Breast epithelium (tissue), 4 donors: ENCODE results near the gene VCL. TPM values are rescaled to one million over a fixed set of nuclear protein-coding genes. Genes with fewer than 3 reads are reported as not detected.
A peak's percentile ranks its signal among the peaks of the same experiment; 100 is the strongest.
"Not testable (repeated sequence)": the region's sequence is repeated elsewhere in the genome, so short reads cannot be mapped to it uniquely, and the experiment has no call there.

Experiments
- DNase-seq, 2 donors: peaks; one replicate each; pipeline ENCODE4 v3.0.0-alpha.2; 2019; ENCODE audit warnings: low spot score in 2 of 2
- H3K27ac ChIP-seq, 2 donors: fragments of 200-600 bp; sonication (generic) in 1 of 2; one replicate each; pipeline ENCODE4 v1.5.1; 2016 to 2019; ENCODE audit warnings: mild to moderate bottlenecking in 1 of 2
- H3K27me3 ChIP-seq, 2 donors: fragments of 200-600 bp; sonication (generic) in 1 of 2; one replicate each; pipeline versions ENCODE4 v1.5.1 to v1.6.0; 2017 to 2019; ENCODE audit warnings: control low read depth in 1 of 2, mild to moderate bottlenecking in 1 of 2
- H3K36me3 ChIP-seq: fragments of 200-600 bp; one replicate; pipeline ENCODE4 v1.5.1; 2019
- H3K4me1 ChIP-seq, 2 donors: fragments of 200-600 bp; sonication (generic); one replicate each; pipeline ENCODE4 v1.5.1; 2016 to 2019; ENCODE audit warnings: control low read depth in 1 of 2
- H3K4me3 ChIP-seq, 3 donors: fragments of 200-600 bp; sonication (generic); 1 replicate in 2 of 3; 2 replicates in 1 of 3; pipeline ENCODE4 v1.5.1; 2016 to 2019; ENCODE audit warnings: mild to moderate bottlenecking in 3 of 3, moderate library complexity in 2 of 3
- H3K9me3 ChIP-seq, 2 donors: fragments of 200-600 bp; sonication (generic) in 1 of 2; one replicate each; pipeline ENCODE4 v1.5.1; 2016 to 2019; ENCODE audit warnings: control low read depth in 1 of 2
- POLR2A ChIP-seq: fragments of 450-650 bp; IDR thresholded peaks from one replicate; pipeline ENCODE4 v1.6.1; 2016; ENCODE audit warnings: antibody characterized with exemption, mild to moderate bottlenecking, moderate library complexity
- POLR2AphosphoS5 ChIP-seq, 3 donors: sonication (generic); formaldehyde crosslinking; IDR thresholded peaks; one replicate each; pipeline ENCODE4 v1.6.1; 2017; ENCODE audit warnings: antibody characterized with exemption in 3 of 3
- intact Hi-C: fragments of 100-400 bp; cut with DNase I; formaldehyde crosslinking; loops from one replicate; pipeline ENCODE4 v1.15.1; 2023; ENCODE audit warnings: low total_unique reads
- total RNA-seq, 3 donors: library from RNA; depleted of rRNA; stranded (reverse); fragments of >200 nt; gene quantifications; one replicate each; pipeline ENCODE4 v1.1.0, GENCODE V29; 2016
- TF ChIP-seq, protein P1 (sequence below), 3 donors: fragments of 450-650 bp; IDR thresholded peaks; one replicate each; pipeline ENCODE4 v1.5.1; 2016 to 2017; ENCODE audit warnings: antibody characterized with exemption in 3 of 3, mild to moderate bottlenecking in 3 of 3, moderate library complexity in 3 of 3

Gene VCL
- total RNA-seq, 3 donors from 2014 or later = 73.1 to 95.0 (median 77.6) TPM

DNA sequence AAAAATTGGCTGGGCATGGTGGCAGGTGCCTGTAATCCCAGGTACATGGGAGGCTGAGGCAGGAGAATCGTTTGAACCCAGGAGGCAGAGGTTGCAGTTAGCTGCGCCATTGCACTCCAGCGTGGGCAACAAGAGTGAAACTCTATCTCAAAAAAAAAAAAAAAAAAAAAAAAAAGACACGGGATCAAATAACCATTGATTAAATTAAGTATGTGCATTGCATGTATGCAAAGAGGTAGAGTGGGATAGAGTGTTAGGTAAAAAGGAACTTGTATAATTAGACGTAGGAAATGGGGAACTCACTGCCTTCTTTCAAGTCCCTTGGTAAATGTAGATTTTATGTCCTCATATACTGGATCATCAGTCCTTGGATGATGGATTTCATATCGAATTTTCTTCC lies 13.1 kb downstream of the VCL start:
- no peak overlapping the region for H3K4me3 ChIP-seq
- H3K36me3 ChIP-seq = no peaks in the 10 kb centered on the region
- DNase-seq = no peak
- intact Hi-C loops = no loop called here
- no peaks in the 10 kb centered on the region for H3K27me3 ChIP-seq
- H3K4me1 ChIP-seq = no peaks in the 10 kb centered on the region
- TF ChIP-seq, protein P1, sequence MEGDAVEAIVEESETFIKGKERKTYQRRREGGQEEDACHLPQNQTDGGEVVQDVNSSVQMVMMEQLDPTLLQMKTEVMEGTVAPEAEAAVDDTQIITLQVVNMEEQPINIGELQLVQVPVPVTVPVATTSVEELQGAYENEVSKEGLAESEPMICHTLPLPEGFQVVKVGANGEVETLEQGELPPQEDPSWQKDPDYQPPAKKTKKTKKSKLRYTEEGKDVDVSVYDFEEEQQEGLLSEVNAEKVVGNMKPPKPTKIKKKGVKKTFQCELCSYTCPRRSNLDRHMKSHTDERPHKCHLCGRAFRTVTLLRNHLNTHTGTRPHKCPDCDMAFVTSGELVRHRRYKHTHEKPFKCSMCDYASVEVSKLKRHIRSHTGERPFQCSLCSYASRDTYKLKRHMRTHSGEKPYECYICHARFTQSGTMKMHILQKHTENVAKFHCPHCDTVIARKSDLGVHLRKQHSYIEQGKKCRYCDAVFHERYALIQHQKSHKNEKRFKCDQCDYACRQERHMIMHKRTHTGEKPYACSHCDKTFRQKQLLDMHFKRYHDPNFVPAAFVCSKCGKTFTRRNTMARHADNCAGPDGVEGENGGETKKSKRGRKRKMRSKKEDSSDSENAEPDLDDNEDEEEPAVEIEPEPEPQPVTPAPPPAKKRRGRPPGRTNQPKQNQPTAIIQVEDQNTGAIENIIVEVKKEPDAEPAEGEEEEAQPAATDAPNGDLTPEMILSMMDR (IDR thresholded peaks at IDR 0.05) = no peak
- no peak for TF ChIP-seq POLR2A
- TF ChIP-seq POLR2AphosphoS5 (IDR thresholded peaks at IDR 0.05) = no peak
- no peaks in the 10 kb centered on the region for H3K9me3 ChIP-seq
- H3K27ac ChIP-seq = no peak overlapping the region

DNA sequence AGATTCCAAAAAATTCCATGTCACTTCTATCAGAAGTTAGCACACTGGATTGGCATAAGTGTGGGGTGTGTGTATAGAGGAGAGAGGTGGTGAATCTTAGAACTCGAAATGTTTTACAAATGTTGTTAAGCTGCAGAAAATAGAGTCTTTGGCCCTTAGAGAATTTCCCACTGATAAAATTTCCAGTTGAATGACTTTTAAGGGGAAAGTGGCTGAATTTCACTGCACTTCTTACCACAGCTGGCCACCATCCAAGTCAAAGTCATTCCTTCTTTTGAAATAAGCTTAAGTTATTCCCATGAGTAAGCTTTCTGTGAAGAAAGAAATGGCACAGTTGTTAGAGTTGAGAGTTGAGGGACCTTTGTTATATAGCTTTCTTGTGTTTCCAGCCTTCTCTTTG lies 13.9 kb downstream of the VCL start:
- no peaks in the 10 kb centered on the region for H3K4me1 ChIP-seq
- no peaks in the 10 kb centered on the region for H3K27me3 ChIP-seq
- intact Hi-C loops = no loop called here
- no peak overlapping the region for H3K4me3 ChIP-seq
- peak overlapping the region in 1 of 2 donors; percentile 3 for H3K27ac ChIP-seq
- no peaks in the 10 kb centered on the region for H3K36me3 ChIP-seq
- no peak for TF ChIP-seq POLR2AphosphoS5 (IDR thresholded peaks at IDR 0.05)
- TF ChIP-seq, protein P1 (IDR thresholded peaks at IDR 0.05) = no peak
- DNase-seq = no peak
- H3K9me3 ChIP-seq = no peaks in the 10 kb centered on the region

DNA sequence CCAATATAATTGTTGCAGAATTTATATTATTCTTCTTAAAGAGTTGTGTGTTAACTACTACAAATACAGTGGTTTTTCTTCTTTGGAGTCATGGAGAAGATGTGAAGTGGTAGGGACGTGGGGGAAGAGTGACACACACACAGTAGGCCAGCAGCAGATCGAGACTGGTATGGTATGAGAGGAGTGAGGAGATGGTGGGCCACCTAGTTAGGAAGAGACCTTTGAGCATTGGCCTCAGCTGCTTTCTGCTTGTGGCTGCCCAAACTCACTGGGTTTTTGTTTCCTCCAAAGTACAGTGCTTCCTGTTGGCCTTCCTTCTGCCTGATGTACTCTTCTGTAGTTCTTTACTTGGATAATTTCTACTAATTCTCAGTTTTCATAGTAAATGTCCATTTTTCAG lies 14.6 kb downstream of the VCL start:
- TF ChIP-seq POLR2A (no peak), POLR2AphosphoS5 (IDR thresholded peaks at IDR 0.05) (no peak)
- TF ChIP-seq, protein P1 (IDR thresholded peaks at IDR 0.05) = no peak
- no peak for DNase-seq
- Histone ChIP-seq H3K4me3 (no peak overlapping the region), H3K27me3 (no peaks in the 10 kb centered on the region), H3K9me3 (no peaks in the 10 kb centered on the region), H3K27ac (no peak overlapping the region), H3K36me3 (no peaks in the 10 kb centered on the region), H3K4me1 (no peaks in the 10 kb centered on the region)
- intact Hi-C loops = no loop called here

DNA sequence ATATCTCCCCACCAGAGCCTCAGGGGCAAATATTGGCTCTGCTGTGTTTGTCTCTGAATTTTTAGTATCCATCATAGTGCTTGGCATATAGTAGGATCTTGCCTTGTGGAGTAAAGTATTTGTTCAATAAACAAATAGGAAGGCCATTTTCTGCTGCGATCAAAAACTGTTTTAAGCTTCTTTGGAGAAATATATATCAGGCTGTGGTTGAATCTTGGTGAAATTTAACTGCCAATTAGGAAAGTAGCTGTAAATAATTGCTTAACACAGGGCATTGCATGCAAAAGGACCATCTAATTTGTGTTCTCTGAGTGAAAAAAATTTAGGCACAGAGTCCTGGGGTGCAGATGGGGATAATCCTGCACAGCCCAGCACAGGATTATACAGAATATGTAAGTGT lies 15.1 kb downstream of the VCL start:
- intact Hi-C loops = no loop called here
- Histone ChIP-seq H3K4me3 (no peak overlapping the region), H3K4me1 (no peaks in the 10 kb centered on the region), H3K36me3 (no peaks in the 10 kb centered on the region), H3K27me3 (no peaks in the 10 kb centered on the region), H3K27ac (no peak overlapping the region), H3K9me3 (no peaks in the 10 kb centered on the region)
- no peak for DNase-seq
- TF ChIP-seq, protein P1 (IDR thresholded peaks at IDR 0.05) = no peak
- TF ChIP-seq POLR2A (no peak), POLR2AphosphoS5 (IDR thresholded peaks at IDR 0.05) (no peak)

DNA sequence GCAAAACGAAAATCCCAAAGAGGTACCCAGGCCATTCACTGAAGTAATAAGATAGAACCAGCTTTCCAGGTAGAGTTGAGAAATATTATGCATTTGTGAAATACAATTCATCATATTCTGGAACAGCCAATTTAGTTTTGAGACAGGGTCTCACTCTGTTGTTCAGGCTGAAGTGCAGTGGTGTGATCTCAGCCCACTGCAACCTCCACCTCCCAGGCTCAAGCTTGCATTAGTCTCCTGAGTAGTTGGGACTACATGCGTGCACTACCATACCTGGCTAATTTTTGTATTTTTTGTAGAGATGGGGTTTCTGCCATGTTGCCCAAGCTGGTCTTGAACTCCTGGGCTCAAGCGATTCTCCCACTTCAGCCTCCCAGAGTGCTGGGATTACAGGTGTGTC lies 16.7 kb downstream of the VCL start:
- DNase-seq, H3K4me3 ChIP-seq, H3K9me3 ChIP-seq, H3K36me3 ChIP-seq, H3K27ac ChIP-seq, intact Hi-C loops, H3K4me1 ChIP-seq, H3K27me3 ChIP-seq: not testable (repeated sequence)

DNA sequence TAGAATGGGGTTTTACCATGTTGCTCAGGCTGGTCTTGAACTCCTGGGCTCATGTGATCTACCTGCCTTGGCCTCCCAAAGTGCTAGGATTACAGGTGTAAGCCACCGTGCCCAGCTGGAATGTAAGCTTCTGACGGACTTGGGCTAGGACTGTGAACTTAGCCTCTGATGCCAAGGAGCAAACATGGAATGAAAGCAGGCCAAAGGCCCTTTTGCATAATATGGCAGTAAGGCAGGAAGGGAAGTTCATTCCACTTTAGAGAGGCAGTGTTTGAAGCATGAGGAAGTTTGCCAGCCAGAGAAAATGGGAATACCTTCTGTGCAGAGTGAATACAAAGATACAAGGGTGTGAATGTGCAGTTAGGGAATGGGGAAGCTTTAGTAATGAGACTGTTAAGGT lies 20.3 kb downstream of the VCL start:
- DNase-seq = no peak
- H3K27ac ChIP-seq = no peak overlapping the region
- no peaks in the 10 kb centered on the region for H3K36me3 ChIP-seq
- H3K9me3 ChIP-seq = no peaks in the 10 kb centered on the region
- no peaks in the 10 kb centered on the region for H3K27me3 ChIP-seq
- intact Hi-C loops = no loop called here
- H3K4me3 ChIP-seq = no peak overlapping the region
- H3K4me1 ChIP-seq = no peaks in the 10 kb centered on the region
- no peak for TF ChIP-seq POLR2AphosphoS5 (IDR thresholded peaks at IDR 0.05)
- TF ChIP-seq POLR2A = no peak
- TF ChIP-seq, protein P1 (IDR thresholded peaks at IDR 0.05) = no peak
